Ascending aorta (tissue), 2 donors: Measurements from ENCODE around the gene COL13A1. TPM values are rescaled to one million over a fixed set of nuclear protein-coding genes. Genes with fewer than 3 reads are reported as not detected.

Source experiments
- DNase-seq, 2 donors: peaks; one replicate each; pipeline ENCODE4 v3.0.0-alpha.2; 2019; ENCODE audit warnings: low spot score in 2 of 2
- H3K27ac ChIP-seq, 2 donors: fragments of 200-600 bp; sonication (generic); one replicate each; pipeline ENCODE4 v1.5.1; 2016 to 2017; ENCODE audit warnings: mild to moderate bottlenecking in 1 of 2
- H3K27me3 ChIP-seq: fragments of 200-600 bp; sonication (generic); one replicate; pipeline ENCODE4 v1.5.1; 2017
- H3K36me3 ChIP-seq, 2 donors: fragments of 200-600 bp; sonication (generic); one replicate each; pipeline ENCODE4 v1.5.1; 2016
- H3K4me1 ChIP-seq, 2 donors: fragments of 200-600 bp; sonication (generic); one replicate each; pipeline ENCODE4 v1.5.1; 2016 to 2017; ENCODE audit warnings: mild to moderate bottlenecking in 1 of 2
- H3K4me3 ChIP-seq, 2 donors: fragments of 200-600 bp; sonication (generic); one replicate each; pipeline ENCODE4 v1.5.1; 2016 to 2017; ENCODE audit warnings: mild to moderate bottlenecking in 1 of 2
- H3K9me3 ChIP-seq, 2 donors: fragments of 200-600 bp; sonication (generic); one replicate each; pipeline ENCODE4 v1.5.1; 2016
- intact Hi-C: fragments of 100-400 bp; cut with DNase I; formaldehyde crosslinking; loops from one replicate; pipeline ENCODE4 v1.15.1; 2023
- total RNA-seq: library from RNA; depleted of rRNA; stranded (reverse); fragments of >200 nt; gene quantifications from one replicate; pipeline ENCODE4 v1.1.0, GENCODE V29; 2016
- TF ChIP-seq, protein P1 (sequence below), 3 experiments: fragments of 200-600 bp in 2 of 3; fragments of 450-650 bp in 1 of 3; sonication (generic) in 2 of 3; IDR thresholded peaks; one replicate each; pipeline ENCODE4 v1.5.1; 2016 to 2019; ENCODE audit warnings: antibody characterized with exemption in 3 of 3, mild to moderate bottlenecking in 1 of 3, moderate library complexity in 1 of 3

Gene COL13A1
- total RNA-seq, 1 donor from 2014 or later = 8.0 TPM

DNA sequence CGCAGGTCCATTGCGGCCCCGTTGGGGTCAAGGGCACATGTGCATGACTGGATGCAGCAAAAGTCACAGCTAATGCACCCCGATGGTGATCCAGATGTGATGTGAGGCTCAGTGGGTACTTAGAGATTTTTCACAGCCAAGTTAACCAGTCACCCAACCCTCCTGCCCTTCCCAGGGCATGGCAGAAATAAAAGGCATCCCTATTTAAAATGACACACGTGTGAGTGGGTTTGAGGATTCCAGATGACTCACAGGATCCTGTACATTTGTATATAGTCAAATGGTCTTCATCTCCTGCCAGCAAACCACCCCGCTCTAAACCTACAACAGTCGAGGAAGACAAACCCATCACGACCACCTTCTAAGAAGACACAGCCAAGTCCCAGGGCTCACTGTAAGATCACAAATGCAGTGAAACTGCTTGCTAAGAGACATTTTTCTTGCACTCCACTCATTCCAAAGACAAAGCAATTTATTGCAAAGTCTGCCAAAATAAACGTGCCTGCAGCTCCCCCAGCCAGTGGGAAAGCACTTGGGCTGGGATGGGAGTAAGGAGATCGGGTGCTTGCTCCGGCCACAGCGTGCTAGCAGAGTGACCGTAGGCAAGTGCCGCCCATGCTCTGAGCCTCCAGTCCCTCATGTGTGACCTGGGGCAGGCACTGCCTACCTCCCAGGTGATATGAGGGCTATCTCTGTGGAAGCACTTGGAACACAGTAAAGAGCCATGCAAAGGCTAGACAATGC, 164.4 kb downstream of the COL13A1 start:
- Histone ChIP-seq H3K4me1 (no peaks in the 10 kb centered on the region), H3K4me3 (no peak overlapping the region), H3K36me3 (no peaks in the 10 kb centered on the region), H3K9me3 (no peaks in the 10 kb centered on the region), H3K27ac (no peak overlapping the region), H3K27me3 (no peaks in the 10 kb centered on the region)
- intact Hi-C loops = no loop called here
- DNase-seq = no peak
- TF ChIP-seq, protein P1, sequence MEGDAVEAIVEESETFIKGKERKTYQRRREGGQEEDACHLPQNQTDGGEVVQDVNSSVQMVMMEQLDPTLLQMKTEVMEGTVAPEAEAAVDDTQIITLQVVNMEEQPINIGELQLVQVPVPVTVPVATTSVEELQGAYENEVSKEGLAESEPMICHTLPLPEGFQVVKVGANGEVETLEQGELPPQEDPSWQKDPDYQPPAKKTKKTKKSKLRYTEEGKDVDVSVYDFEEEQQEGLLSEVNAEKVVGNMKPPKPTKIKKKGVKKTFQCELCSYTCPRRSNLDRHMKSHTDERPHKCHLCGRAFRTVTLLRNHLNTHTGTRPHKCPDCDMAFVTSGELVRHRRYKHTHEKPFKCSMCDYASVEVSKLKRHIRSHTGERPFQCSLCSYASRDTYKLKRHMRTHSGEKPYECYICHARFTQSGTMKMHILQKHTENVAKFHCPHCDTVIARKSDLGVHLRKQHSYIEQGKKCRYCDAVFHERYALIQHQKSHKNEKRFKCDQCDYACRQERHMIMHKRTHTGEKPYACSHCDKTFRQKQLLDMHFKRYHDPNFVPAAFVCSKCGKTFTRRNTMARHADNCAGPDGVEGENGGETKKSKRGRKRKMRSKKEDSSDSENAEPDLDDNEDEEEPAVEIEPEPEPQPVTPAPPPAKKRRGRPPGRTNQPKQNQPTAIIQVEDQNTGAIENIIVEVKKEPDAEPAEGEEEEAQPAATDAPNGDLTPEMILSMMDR (IDR thresholded peaks at IDR 0.05) = no peak

DNA sequence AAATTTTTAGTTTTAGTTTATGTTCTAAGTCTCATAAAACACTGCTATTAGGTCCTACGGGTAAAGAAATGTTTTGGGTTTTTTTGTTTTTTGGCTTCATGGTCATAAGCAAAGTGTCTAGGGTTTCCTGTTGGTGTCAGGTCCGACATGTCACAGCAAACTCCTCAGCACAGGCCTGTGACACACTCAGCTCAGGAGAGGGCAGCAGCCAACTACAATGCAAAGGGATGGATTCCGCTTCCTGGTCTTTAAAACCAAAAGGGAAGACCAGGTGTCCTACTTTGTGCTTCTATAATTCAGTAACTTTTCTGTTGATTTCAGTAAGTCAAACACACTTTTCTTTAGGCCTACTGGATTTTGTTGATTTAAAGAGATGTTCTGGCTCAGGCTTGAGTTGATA, 167.1 kb downstream of the COL13A1 start:
- no peak for DNase-seq
- Histone ChIP-seq H3K4me1 (no peaks in the 10 kb centered on the region), H3K4me3 (no peak overlapping the region), H3K27me3 (no peaks in the 10 kb centered on the region), H3K9me3 (no peaks in the 10 kb centered on the region), H3K36me3 (no peaks in the 10 kb centered on the region), H3K27ac (no peak overlapping the region)
- TF ChIP-seq, protein P1 (IDR thresholded peaks at IDR 0.05) = no peak
- intact Hi-C loops = no loop called here

DNA sequence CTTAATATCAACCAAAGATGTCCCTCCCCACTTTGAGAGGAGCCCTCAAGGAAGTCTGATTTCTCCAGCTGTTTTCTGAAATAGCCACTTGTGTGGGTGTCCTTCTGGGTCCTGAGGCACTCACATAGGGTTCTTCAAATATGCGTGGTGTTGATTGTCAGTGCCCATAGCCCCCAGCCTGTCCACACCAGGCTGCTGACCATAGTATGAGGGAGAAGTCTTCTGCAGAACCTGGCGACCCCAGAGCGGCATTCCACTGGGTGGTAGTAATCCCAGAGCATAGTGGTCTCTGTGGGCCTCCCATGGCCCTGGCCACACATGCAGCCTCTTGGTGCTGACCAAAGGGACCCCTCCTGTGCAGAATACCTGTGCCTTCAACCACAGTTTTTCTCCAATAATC, 168.3 kb downstream of the COL13A1 start:
- Histone ChIP-seq H3K27me3 (no peaks in the 10 kb centered on the region), H3K36me3 (no peaks in the 10 kb centered on the region), H3K4me1 (no peaks in the 10 kb centered on the region), H3K9me3 (no peaks in the 10 kb centered on the region), H3K27ac (no peak overlapping the region), H3K4me3 (no peak overlapping the region)
- intact Hi-C loops = no loop called here
- DNase-seq = no peak
- TF ChIP-seq, protein P1 (IDR thresholded peaks at IDR 0.05) = no peak

GRCh38 chr10:69972981-69973397, 171.3 kb downstream of the COL13A1 start:
- no peak for DNase-seq
- intact Hi-C loops = no loop called here
- TF ChIP-seq, protein P1 (IDR thresholded peaks at IDR 0.05) = no peak
- Histone ChIP-seq H3K4me1 (no peaks in the 10 kb centered on the region), H3K4me3 (no peak overlapping the region), H3K27me3 (no peaks in the 10 kb centered on the region), H3K27ac (no peak overlapping the region), H3K36me3 (no peaks in the 10 kb centered on the region), H3K9me3 (no peaks in the 10 kb centered on the region)

DNA sequence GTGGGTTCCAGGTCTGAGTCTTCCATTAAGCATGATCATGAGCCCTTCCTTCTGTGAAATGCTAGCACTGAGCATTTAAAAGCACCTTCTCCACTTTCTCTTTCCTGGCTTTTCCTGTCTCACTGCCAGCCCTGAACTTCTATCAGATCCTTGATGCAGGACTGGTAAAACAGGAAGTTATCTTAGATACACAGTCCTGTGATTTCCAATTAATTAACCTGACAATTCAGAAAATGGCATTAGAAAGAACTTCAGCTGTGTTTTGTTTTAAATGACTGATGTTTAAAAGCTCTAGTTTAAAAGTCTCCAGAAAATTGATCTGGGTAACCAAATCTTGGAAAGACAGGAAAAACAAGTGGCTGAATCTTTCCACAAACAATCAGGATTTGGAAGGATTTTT, 172.0 kb downstream of the COL13A1 start:
- no peaks in the 10 kb centered on the region for H3K27me3 ChIP-seq
- TF ChIP-seq, protein P1 (IDR thresholded peaks at IDR 0.05) = no peak
- no peak overlapping the region for H3K27ac ChIP-seq
- H3K4me1 ChIP-seq = no peaks in the 10 kb centered on the region
- DNase-seq = no peak
- no peaks in the 10 kb centered on the region for H3K9me3 ChIP-seq
- H3K4me3 ChIP-seq = no peak overlapping the region
- intact Hi-C loops = no loop called here
- H3K36me3 ChIP-seq = no peaks in the 10 kb centered on the region
